Hepatic stellate cell (primary cell): Measurements from ENCODE around the gene ERICH2.
A peak's percentile ranks its signal among the peaks of the same experiment; 100 is the strongest.

ENCODE experiments used
- DNase-seq: peaks from one replicate; pipeline ENCODE4 v3.0.0; 2011; ENCODE audit warnings: low spot score

Gene ERICH2

GRCh38 chr2:170763232-170763631 lies 6.9 kb upstream of the ERICH2 start:
- no peak for DNase-seq

- DNase-seq, result no peak
Observed at GRCh38 chr2:170764880-170765261, 5.3 kb upstream of the ERICH2 start.

GRCh38 chr2:170766693-170767092 lies 3.5 kb upstream of the ERICH2 start:
- DNase-seq, result no peak

DNA sequence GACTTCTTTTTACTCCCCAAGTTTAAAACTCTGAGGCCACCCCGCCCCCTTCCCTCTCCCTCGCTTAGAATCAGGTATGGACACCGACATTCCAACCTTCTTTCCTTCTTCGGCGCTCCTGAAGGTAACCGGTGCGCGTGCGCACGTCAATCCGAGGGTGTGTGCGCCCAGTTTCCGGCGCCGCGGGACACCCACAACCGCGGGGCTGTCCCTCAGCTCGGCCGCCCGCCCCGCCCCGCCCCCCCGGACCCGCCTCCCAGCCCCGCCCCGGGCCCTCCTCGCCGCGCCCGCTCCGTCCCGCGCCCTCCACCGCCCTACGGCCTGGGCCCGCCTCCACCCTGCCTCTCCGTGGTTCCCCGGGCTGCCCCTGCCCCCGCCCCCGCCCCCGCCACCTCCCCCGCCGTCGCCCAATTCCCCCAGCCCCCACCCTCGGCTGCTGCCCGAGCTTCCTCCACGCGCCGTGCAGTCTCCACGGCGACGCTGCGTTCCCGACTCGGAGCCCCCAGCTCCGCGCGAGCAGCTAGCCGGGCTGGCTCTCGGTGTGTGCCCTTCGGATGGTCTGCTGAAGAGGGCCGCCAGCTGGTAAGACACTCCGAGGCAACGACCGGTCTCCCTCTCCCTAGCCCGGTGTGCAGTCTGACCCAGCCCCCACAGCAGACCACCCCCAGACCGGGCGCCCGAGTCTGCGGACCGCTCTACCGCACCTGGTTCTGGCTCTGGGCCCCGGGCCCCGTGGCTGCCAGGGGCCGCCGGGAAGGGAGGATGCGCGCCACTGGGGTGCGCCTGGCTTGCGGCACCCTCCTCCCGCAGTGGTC lies 635 bp downstream of the ERICH2 start:
- DNase-seq, result peak; percentile 51

DNA sequence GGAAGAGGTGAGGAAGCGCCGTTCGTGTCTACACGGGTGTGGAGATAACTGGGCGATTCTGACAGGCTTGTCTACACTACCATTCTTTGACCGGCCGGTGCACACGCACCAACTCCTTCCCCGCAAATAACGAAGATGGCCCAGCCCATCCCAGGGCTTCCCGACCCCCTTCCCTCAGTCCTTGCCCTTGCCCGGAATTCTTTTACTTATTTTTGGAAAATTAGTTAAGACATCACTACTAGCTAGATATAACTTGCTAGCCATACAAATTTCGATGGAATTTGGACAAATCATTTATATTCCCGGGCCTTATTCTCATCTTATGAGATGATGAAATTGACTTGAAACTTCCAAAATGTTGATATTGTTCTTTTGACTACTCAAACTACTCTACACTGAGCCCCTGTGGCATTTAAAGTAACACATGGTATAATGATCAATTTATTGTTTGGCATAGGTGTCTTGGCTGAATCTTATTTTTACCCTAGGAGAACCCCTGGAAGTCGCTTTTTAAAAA lies 1.3 kb downstream of the ERICH2 start:
- no peak for DNase-seq

- DNase-seq, result no peak
Observed at GRCh38 chr2:170772295-170772694, 2.1 kb downstream of the ERICH2 start.

DNA sequence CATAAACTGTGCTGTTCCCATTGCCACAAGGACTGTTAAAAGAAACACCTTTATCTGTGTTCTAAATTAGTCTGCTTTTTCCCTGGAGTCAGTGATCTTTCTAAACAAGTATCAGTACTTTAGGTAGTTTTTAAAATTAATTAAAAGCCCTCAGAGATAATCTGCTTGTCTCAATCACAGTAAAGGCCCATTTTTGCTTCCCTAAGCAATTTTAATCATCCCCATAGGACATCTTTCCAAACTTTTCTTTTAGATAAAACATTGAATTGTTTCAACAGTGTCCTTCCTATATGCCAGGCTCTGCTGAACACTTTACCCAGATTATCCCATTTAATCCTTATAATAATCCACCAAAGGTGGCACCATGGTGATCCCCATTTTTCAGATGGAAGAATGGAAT lies 3.9 kb downstream of the ERICH2 start:
- no peak for DNase-seq

GRCh38 chr2:170778900-170779299 lies 8.7 kb downstream of the ERICH2 start:
- DNase-seq, result no peak

DNA sequence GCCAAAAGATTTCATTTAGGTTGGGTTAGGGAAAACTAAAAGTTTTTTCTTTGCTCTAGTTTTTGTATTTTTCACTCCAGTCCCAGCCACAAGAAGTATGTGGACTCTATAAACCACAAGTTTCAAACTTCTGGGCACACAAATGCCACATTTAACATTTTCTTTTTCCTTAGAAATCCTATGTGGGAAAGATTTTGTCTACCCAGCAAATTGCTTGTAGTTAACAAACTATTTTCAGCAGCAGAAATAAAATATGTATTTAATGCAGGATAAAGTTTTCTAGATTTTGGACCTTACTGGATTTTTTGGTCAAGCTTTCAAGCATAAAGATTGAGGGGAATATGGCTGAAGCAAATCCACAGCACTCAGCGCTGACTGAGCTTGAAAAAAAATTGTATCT lies 9.1 kb downstream of the ERICH2 start:
- no peak for DNase-seq

- no peak for DNase-seq
Observed at GRCh38 chr2:170782673-170783072, 12.5 kb downstream of the ERICH2 start.

- no peak for DNase-seq
Observed at GRCh38 chr2:170783549-170783948, 13.4 kb downstream of the ERICH2 start.

GRCh38 chr2:170798996-170799395 lies 28.8 kb downstream of the ERICH2 start:
- no peak for DNase-seq

GRCh38 chr2:170806548-170806947 lies 36.4 kb downstream of the ERICH2 start:
- DNase-seq, result no peak

DNA sequence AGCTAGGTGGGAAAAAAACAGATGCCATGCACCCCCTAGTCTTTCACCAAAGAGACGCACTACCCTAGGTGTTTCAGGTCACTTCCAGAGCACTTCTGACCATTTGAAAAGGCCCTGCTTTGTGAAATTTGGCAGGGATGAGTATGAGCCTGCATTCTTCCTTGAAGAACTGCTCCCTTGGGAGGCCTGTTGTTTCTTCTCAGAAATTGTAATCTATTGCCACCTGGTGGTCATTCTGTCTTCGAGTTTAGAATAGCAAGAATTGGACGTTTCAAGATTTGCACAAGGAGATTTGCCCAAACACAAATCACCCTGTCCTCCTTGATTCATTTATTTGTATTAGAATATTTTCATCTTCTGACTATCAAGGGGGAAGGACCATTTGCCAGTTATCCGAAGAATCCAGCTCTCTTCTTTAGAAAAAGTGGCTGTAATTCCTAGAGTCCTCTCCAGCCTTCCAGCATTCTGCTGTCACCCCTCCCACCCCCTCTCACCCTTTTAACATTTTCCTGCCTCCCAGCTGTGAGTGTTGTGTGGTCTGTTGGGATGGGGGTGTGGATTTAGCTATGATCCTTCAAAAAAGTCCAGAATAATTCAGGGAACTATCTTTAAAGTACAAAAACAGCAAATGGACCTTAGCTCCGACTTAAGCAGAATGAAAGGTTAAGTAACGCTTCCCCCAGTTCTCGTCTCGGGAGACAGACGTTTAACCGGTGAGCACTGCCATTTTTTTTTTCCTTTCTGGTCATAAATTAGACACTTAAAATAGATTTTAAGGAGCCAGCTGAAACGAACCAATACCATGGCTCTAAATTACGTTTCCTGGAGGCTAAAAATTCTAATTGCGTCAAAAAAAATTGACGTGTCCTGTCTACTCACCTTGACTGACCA lies 42.8 kb downstream of the ERICH2 start:
- DNase-seq, result peak; percentile 77

- no peak for DNase-seq
Observed at GRCh38 chr2:170813611-170814532, 43.7 kb downstream of the ERICH2 start.

DNA sequence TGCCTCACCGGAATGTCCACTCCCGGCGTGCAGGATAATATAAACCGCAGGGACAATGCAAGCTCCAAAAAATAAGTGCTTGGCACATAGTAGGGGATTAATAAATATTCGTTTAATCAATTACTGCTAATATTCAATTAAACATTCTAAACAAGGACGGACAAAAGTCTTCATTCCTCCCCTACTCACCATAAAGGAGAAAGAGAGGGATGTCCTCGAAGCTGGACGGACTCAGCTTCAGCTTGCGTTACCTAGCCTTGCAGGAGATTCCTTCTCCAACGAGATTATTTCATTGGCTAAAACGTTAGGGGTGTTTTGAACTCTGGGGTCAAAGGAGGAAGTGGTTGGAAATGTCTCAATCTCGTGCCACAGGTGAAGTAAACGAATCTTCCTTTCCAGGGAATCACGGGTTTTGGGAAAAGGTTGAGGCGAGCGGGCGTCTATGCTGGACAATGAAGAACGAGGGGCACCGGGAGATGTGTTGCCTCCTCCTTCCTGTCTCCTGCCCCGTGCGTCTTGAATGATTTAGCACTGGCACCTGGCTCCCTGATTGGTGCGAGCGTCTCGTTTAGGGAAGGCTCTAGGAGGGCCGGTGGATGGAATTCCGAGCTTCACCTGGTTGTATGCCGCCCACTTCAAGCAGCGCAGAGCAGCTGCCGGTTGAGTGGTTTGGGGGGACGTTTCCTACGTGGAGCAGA lies 44.5 kb downstream of the ERICH2 start:
- DNase-seq, result no peak

- DNase-seq, result no peak
Observed at GRCh38 chr2:170815311-170815710, 45.1 kb downstream of the ERICH2 start.

GRCh38 chr2:170815746-170816503 lies 45.7 kb downstream of the ERICH2 start:
- peak; percentile 64 for DNase-seq

DNA sequence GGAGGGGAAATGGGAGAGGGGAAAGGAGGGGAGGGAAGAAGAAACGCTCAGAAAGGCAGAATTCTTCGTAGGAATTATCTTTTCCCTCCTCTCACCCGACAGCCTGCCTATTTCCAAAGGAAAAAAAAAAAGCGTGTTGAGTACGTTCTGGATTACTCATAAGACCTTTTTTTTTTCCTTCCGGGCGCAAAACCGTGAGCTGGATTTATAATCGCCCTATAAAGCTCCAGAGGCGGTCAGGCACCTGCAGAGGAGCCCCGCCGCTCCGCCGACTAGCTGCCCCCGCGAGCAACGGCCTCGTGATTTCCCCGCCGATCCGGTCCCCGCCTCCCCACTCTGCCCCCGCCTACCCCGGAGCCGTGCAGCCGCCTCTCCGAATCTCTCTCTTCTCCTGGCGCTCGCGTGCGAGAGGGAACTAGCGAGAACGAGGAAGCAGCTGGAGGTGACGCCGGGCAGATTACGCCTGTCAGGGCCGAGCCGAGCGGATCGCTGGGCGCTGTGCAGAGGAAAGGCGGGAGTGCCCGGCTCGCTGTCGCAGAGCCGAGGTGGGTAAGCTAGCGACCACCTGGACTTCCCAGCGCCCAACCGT lies 46.4 kb downstream of the ERICH2 start, which contains the start of gene GAD1:
Gene GAD1 (plus strand): TSS at position 384 of the 589 bp plus-strand sequence. CDS start 1,705 bp downstream, outside the sequence.
- DNase-seq, result peak; percentile 61
